Testis (tissue), 3 donors: ENCODE measurements around the gene STEAP3. TPM values are rescaled to one million over a fixed set of nuclear protein-coding genes. Genes with fewer than 3 reads are reported as not detected.

Source experiments
- DNase-seq: peaks from one replicate; pipeline ENCODE4 v3.0.0-alpha.2; 2019
- H3K27ac ChIP-seq, 2 donors: fragments of 200-600 bp; sonication (generic); one replicate each; pipeline ENCODE4 v1.5.1; 2019
- H3K27me3 ChIP-seq: fragments of 200-600 bp; sonication (generic); one replicate; pipeline ENCODE4 v1.5.1; 2019
- H3K36me3 ChIP-seq: fragments of 200-600 bp; sonication (generic); one replicate; pipeline ENCODE4 v1.5.1; 2017; ENCODE audit warnings: low read depth; ENCODE audit errors: missing control alignments
- H3K4me1 ChIP-seq: fragments of 200-600 bp; sonication (generic); one replicate; pipeline ENCODE4 v1.5.1; 2019
- H3K4me3 ChIP-seq, 2 donors: fragments of 200-600 bp; sonication (generic); one replicate each; pipeline ENCODE4 v1.5.1; 2017 to 2019
- H3K9me3 ChIP-seq: fragments of 200-600 bp; sonication (generic); one replicate; pipeline ENCODE4 v1.5.1; 2017
- CTCF ChIP-seq, 3 experiments: fragments of 450-650 bp in 2 of 3; fragments of 200-600 bp in 1 of 3; sonication (generic) in 1 of 3; IDR thresholded peaks; one replicate each; pipeline ENCODE4 v1.5.1; 2016 to 2019; ENCODE audit warnings: antibody characterized with exemption in 3 of 3, mild to moderate bottlenecking in 2 of 3, moderate library complexity in 1 of 3
- POLR2A ChIP-seq: fragments of 450-650 bp; IDR thresholded peaks from one replicate; pipeline ENCODE4 v1.6.1; 2017; ENCODE audit warnings: antibody characterized with exemption, mild to moderate bottlenecking, moderate library complexity
- WGBS, 2 donors: methylation state at CpG; one replicate each; pipeline ENCODE4 v1.1.5; 2018; 5-methylcytosine and 5-hydroxymethylcytosine counted together
- intact Hi-C: fragments of 100-400 bp; cut with DNase I; formaldehyde crosslinking; loops from one replicate; pipeline ENCODE4 v1.15.1; 2023; ENCODE audit warnings: low total_unique reads
- polyA plus RNA-seq: library from polyadenylated mRNA; stranded (reverse); fragments of 350-450 nt; fragmentation: Illumina TruSeq; extraction: RNeasy Lipid Tissue Mini Kit (QIAGEN cat#74804); gene quantifications from one replicate; pipeline ENCODE4 v1.2.3, GENCODE V29; 2014; ENCODE audit warnings: low read depth, low replicate concordance; ENCODE audit not compliant: insufficient read depth
- total RNA-seq, 2 donors: library from RNA; depleted of rRNA; stranded (reverse); fragments of >200 nt; gene quantifications; one replicate each; pipeline ENCODE4 v1.2.3, GENCODE V29; 2016

Gene STEAP3
- total and polyA plus RNA-seq, 3 donors from 2014 or later = 5.1 to 11.9 (median 5.6) TPM

- Histone ChIP-seq H3K4me1 (no peaks in the 10 kb centered on the region), H3K4me3 (no peak overlapping the region), H3K27me3 (no peaks in the 10 kb centered on the region), H3K27ac (no peak overlapping the region), H3K9me3 (no peaks in the 10 kb centered on the region), H3K36me3 (no peaks in the 10 kb centered on the region)
- DNase-seq = peak; percentile 5
- WGBS, 2 donors = 88 to 94% methylated on average over 17 of the region's 17 CpGs
- intact Hi-C loops = no loop called here
- no peak for TF ChIP-seq CTCF (IDR thresholded peaks at IDR 0.05)
- TF ChIP-seq POLR2A = no peak
Measured at GRCh38 chr2:119261493-119262225, 38.0 kb downstream of the STEAP3 start.

- no peaks in the 10 kb centered on the region for H3K27me3 ChIP-seq
- H3K9me3 ChIP-seq = no peaks in the 10 kb centered on the region
- 95 to 96% methylated on average over 17 to 23 of the region's 23 CpGs for WGBS, 2 donors
- H3K4me1 ChIP-seq = no peaks in the 10 kb centered on the region
- H3K27ac ChIP-seq = no peak overlapping the region
- peak; percentile 4 for DNase-seq
- TF ChIP-seq POLR2A (no peak), CTCF (IDR thresholded peaks at IDR 0.05) (no peak)
- H3K36me3 ChIP-seq = no peaks in the 10 kb centered on the region
- H3K4me3 ChIP-seq = no peak overlapping the region
- intact Hi-C loops = no loop called here
Measured at GRCh38 chr2:119263025-119263424, 39.4 kb downstream of the STEAP3 start.

GRCh38 chr2:119263656-119264055, 40.0 kb downstream of the STEAP3 start:
- peak; percentile 13 for DNase-seq
- intact Hi-C loops = no loop called here
- WGBS, 2 donors = 89 to 91% methylated on average over 1 to 5 of the region's 5 CpGs
- H3K36me3 ChIP-seq = no peaks in the 10 kb centered on the region
- no peaks in the 10 kb centered on the region for H3K4me1 ChIP-seq
- no peak overlapping the region for H3K4me3 ChIP-seq
- no peaks in the 10 kb centered on the region for H3K27me3 ChIP-seq
- TF ChIP-seq CTCF (IDR thresholded peaks at IDR 0.05) (no peak), POLR2A (no peak)
- no peaks in the 10 kb centered on the region for H3K9me3 ChIP-seq
- no peak overlapping the region for H3K27ac ChIP-seq

- peak; percentile 72 for DNase-seq
- TF ChIP-seq POLR2A (no peak), CTCF (IDR thresholded peaks at IDR 0.05) (peak in 2 of 3 experiments; percentile 60 to 69)
- Histone ChIP-seq H3K36me3 (no peaks in the 10 kb centered on the region), H3K9me3 (no peaks in the 10 kb centered on the region), H3K27me3 (no peaks in the 10 kb centered on the region), H3K4me1 (no peaks in the 10 kb centered on the region), H3K27ac (no peak overlapping the region), H3K4me3 (no peak overlapping the region)
- intact Hi-C loops = no loop called here
- WGBS, 2 donors = 69 to 76% methylated on average over 13 of the region's 13 CpGs
Measured at GRCh38 chr2:119264781-119265692, 41.4 kb downstream of the STEAP3 start.
